ENCODE data around the gene XRCC4. TPM values are rescaled to one million over a fixed set of nuclear protein-coding genes. Genes with fewer than 3 reads are reported as not detected.

The XRCC4 gene
- total RNA-seq, 3 donors from 2014 or later = 7.6 to 8.8 (median 8.7) TPM

DNA sequence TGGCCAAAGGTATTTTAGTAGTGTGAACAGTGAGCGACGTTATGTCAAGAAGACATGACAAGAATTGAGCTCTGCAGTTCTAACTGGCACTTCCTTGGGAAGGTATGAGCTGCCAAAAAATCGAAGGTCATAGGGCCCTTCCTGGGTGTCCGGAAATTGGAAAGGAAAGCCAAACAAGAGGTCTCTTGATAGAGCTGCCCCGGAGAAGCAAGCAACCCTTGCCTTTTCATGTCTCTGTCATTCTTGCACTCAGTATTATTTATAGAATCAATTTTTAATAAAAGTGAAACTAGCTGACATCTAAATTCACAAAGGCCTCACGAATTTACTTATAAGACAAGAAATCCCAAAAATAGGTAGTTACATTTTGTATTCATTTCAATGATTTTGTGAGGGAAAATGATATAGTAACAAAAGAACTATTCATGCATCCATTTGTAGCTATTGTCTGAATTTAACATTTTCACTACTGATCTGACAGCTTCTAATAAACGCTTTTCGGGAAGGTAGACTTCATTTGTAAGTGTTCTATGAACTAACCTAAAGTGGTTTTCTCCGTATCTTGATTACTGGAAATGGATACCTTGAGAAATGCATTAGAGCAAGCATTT lies 280.4 kb downstream of the XRCC4 start:
- ATAC-seq = no peak
- peaks cover 10% of the 10 kb centered on the region for H3K9me3 Mint-ChIP-seq
- H3K36me3 Mint-ChIP-seq (ENCODE audit: insufficient read depth) = peaks cover 9% of the 10 kb centered on the region
- no peaks in the 10 kb centered on the region for H3K27me3 Mint-ChIP-seq (ENCODE audit: low read depth)
- H3K4me3 Mint-ChIP-seq = no peak overlapping the region
- no peak for DNase-seq
- H3K4me1 Mint-ChIP-seq (ENCODE audit: low read depth) = no peaks in the 10 kb centered on the region

DNA sequence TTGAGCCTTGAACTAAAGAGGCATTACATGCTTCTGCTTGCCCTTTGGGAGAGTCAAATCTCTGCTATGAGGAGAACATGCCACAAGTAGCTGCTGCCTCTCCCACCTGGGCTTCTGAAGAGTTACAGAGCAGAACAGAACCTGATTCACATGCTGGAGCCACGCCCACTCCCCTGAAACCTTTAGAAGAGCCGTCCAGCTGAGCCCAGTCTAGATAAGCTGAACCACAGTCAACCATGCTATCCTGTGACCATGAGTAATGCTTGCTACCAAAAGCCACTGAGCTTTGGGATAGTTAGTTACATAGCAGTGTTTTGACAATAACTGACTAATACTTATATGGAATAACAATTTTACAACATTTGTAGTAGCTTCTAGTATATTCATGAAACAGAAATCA lies 283.2 kb downstream of the XRCC4 start:
- Mint-ChIP-seq H3K27me3 (ENCODE audit: low read depth) (no peaks in the 10 kb centered on the region), H3K9me3 (peaks cover 10% of the 10 kb centered on the region), H3K36me3 (ENCODE audit: insufficient read depth) (no peaks in the 10 kb centered on the region), H3K4me3 (no peak overlapping the region), H3K4me1 (ENCODE audit: low read depth) (no peaks in the 10 kb centered on the region)
- ATAC-seq (no peak), DNase-seq (no peak)

DNA sequence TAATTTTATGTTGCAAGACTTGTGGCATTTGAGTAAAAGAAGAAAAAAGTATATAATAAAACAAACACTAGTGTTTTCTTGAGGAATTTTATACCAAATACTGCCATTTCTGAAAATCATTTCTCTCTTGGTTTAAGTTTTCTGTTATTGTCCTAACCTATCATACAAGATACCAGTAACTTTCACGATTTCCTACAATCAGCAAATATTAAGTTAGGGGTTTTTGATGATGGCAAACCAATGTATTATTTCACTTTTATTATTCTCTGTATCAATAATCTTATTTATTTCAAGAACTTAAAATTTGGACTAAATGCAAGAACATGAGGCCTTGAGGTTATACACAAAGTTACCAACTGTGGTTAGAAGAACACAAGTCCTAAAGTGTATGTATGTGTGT lies 285.2 kb downstream of the XRCC4 start:
- no peak for DNase-seq
- H3K36me3 Mint-ChIP-seq (ENCODE audit: insufficient read depth) = no peaks in the 10 kb centered on the region
- H3K27me3 Mint-ChIP-seq (ENCODE audit: low read depth) = no peaks in the 10 kb centered on the region
- no peaks in the 10 kb centered on the region for H3K4me1 Mint-ChIP-seq (ENCODE audit: low read depth)
- peaks cover 10% of the 10 kb centered on the region for H3K9me3 Mint-ChIP-seq
- no peak for ATAC-seq
- H3K4me3 Mint-ChIP-seq = no peak overlapping the region

DNA sequence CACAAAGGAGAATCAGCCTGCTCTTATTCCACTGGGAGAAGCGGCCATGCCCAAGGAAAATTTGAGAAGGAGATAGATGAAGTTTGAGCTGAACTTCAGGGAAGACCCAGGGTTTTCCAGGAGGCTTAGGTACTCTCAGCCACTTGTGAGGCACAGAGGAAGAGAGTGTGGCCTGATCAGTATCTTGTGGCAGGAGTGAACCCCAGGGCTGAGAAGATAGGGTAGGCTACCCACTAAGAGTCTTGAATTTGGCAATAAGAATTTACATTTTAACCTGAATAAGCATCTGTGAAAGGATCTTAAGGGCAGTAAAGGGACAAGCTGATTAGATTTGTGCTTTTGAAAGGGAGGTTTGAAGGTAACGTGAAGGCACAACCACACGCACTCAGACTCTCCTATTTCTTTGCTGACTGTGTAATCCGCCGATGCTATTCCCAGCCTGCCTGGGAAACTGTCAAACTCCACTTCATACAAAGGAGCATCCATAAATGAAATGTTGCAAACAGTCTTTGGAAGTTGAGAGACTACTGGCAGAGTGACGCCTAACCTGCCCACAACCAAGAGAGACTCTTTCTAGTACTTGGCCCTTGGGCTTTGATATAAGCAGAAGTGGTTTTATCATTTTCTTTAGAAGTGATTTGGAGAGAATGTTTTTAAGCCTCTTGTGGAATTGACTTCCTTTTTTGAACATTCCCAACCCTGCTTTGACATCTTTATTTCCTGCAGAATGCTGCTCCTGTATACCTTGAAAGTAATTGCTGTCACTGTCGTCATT lies 286.0 kb downstream of the XRCC4 start:
- Mint-ChIP-seq H3K4me3 (no peak overlapping the region), H3K27me3 (ENCODE audit: low read depth) (no peaks in the 10 kb centered on the region), H3K4me1 (ENCODE audit: low read depth) (no peaks in the 10 kb centered on the region), H3K36me3 (ENCODE audit: insufficient read depth) (no peaks in the 10 kb centered on the region), H3K9me3 (peaks cover 10% of the 10 kb centered on the region)
- ATAC-seq = no peak
- DNase-seq = no peak

DNA sequence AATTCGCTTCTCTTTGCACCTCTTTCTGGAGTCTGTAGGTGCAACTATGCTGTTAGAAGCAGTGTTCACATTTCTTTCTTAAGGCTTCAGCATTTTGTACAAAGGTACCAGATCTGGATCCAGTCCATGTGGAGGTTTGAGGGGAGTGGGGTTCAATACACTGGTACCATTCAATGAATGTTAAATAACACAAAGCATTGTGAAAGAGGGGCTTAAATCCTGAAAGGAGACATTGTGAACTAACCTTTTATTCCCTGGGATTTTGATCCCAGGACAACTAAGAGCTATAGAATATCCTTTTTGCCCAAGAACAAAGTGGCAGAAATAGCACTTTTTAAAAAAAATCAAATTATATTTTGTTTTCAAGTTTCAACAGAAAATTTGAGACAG lies 286.5 kb downstream of the XRCC4 start:
- DNase-seq (no peak), ATAC-seq (no peak)
- no peaks in the 10 kb centered on the region for H3K27me3 Mint-ChIP-seq (ENCODE audit: low read depth)
- H3K4me3 Mint-ChIP-seq = no peak overlapping the region
- no peaks in the 10 kb centered on the region for H3K36me3 Mint-ChIP-seq (ENCODE audit: insufficient read depth)
- no peaks in the 10 kb centered on the region for H3K4me1 Mint-ChIP-seq (ENCODE audit: low read depth)
- peaks cover 10% of the 10 kb centered on the region for H3K9me3 Mint-ChIP-seq

DNA sequence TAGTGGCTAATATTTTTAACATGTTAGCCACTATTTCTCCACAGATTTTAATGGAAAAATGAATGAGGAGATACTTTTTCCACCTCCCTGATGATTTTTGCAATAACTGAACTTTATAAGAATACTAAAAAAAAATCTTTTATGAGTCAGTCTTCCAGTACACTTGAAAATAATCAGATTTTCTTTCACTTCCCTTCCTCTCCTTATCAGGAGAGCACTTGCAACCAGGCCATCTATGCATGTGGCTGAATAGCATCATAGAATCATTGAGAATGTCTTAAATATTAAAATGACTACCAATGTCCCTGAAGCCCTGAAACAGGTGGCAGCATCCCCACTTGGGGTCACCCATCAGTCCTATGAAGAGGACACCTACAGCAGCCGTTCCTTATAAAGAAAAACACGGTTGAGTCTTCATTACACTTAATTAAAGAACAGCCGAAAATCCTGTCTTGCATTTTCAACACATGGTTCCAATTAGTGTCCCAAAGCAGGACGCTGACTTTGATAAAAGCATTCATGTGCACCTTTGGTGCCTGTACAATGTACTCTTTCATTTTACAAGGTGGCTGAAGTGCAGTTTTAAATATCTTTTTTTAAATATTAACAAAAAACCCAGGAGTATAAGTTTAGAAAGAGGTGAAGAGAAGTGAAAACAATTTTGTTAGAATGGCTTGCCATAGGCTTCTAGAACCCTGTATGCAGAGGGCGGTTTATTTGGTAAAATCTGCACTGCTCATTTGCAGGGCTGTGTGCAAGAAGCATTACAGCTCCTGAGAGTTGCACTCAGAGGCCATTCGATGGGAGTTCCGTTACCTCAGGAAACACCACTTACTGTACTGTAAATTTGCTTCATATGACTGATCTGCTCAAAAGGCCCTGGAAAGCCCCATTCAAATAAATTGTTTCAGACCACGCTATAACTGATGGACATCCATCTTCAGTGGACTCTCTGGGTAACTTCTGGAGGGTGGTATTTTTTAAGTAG lies 287.3 kb downstream of the XRCC4 start:
- ATAC-seq (no peak), DNase-seq (no peak)
- no peaks in the 10 kb centered on the region for H3K4me1 Mint-ChIP-seq (ENCODE audit: low read depth)
- H3K9me3 Mint-ChIP-seq = peaks cover 10% of the 10 kb centered on the region
- no peak overlapping the region for H3K4me3 Mint-ChIP-seq
- H3K36me3 Mint-ChIP-seq (ENCODE audit: insufficient read depth) = no peaks in the 10 kb centered on the region
- no peaks in the 10 kb centered on the region for H3K27me3 Mint-ChIP-seq (ENCODE audit: low read depth)

DNA sequence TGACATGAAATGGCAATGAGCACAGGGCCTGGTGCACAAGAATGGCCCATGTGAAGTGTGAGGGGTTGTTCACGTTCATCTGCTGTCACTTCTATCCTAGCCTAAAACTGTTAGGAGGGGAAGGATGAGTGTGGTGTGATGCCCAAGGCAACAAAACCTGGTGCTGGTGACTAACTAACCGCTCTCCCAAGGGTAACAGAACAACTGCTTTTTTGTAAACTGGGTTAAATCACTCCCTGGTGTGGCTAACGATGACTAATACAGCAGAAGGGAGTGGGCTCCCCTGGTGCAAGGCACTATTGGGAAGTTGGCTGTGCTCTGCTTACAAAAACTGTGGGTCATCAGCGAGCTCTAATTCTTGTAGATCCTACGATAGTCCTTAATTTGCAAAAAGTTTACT lies 291.0 kb downstream of the XRCC4 start:
- Mint-ChIP-seq H3K4me1 (ENCODE audit: low read depth) (no peaks in the 10 kb centered on the region), H3K36me3 (ENCODE audit: insufficient read depth) (no peaks in the 10 kb centered on the region), H3K27me3 (ENCODE audit: low read depth) (peaks cover 2% of the 10 kb centered on the region), H3K9me3 (no peaks in the 10 kb centered on the region), H3K4me3 (no peak overlapping the region)
- DNase-seq (no peak), ATAC-seq (no peak)

DNA sequence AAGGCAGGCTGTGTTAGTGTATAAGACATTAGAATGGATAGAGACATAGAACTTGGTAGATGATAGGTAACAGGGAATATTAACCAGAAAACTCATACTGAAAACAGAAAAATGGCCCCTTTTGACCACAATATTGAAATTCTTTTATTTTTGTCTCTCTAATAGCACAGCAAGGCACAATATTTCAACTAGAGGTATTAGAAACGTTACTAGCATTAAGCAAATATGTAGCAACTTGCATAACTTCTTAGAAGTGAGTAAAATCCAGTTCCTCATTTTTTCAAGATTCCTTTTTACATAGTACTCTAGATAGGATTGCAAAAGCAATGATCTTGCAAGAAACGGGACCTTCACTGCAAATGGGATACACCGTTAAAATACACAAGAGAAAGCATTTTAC lies 291.5 kb downstream of the XRCC4 start:
- H3K4me3 Mint-ChIP-seq = no peak overlapping the region
- H3K4me1 Mint-ChIP-seq (ENCODE audit: low read depth) = no peaks in the 10 kb centered on the region
- peaks cover 2% of the 10 kb centered on the region for H3K27me3 Mint-ChIP-seq (ENCODE audit: low read depth)
- no peaks in the 10 kb centered on the region for H3K9me3 Mint-ChIP-seq
- ATAC-seq (no peak), DNase-seq (no peak)
- no peaks in the 10 kb centered on the region for H3K36me3 Mint-ChIP-seq (ENCODE audit: insufficient read depth)

DNA sequence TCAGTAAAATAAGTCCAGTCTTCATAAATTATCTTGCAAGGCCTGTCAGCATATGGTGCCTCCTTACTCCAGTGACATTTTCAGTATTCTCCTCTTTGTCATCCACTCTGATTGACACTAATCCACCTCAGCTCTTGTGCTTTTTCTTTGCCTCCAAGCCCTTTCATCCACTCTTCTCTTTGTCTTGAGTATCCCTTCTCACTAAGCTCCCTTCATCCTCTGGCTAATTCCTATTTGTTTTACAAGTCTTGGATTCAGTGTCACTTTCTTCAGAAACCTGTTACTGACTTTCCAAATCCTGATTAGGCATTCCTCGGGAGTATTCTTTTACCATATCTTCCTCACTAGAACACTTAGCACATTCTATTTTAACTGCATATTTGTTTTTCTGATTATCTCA lies 293.6 kb downstream of the XRCC4 start:
- H3K4me1 Mint-ChIP-seq (ENCODE audit: low read depth) = no peaks in the 10 kb centered on the region
- no peak overlapping the region for H3K4me3 Mint-ChIP-seq

DNA sequence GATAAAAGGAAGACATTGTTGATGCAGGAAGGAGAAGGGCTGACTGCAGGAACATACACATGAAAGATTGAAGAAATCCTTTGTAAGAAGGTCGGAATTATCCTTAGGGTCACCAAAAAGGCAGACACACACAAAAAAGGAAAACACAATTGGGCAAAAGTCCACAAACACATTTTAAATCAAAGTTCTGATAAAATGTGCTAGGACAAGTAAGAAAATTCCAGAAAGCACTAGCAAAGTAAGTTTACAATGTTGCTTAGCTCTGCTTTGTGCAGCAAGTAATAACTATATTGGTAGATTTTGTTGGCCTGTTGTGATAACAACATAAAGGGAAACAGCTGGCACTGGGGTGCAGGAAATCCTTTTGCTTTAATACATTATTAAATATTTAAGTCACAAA lies 294.4 kb downstream of the XRCC4 start:
- no peaks in the 10 kb centered on the region for H3K36me3 Mint-ChIP-seq (ENCODE audit: insufficient read depth)
- ATAC-seq (no peak), DNase-seq (no peak)
- peaks cover 2% of the 10 kb centered on the region for H3K27me3 Mint-ChIP-seq (ENCODE audit: low read depth)
- H3K4me1 Mint-ChIP-seq (ENCODE audit: low read depth) = no peaks in the 10 kb centered on the region
- no peaks in the 10 kb centered on the region for H3K9me3 Mint-ChIP-seq
- no peak overlapping the region for H3K4me3 Mint-ChIP-seq

More for the DNA sequence above, 293.6 kb downstream of the XRCC4 start:
- Mint-ChIP-seq H3K9me3 (no peaks in the 10 kb centered on the region), H3K36me3 (ENCODE audit: insufficient read depth) (no peaks in the 10 kb centered on the region), H3K27me3 (ENCODE audit: low read depth) (peaks cover 2% of the 10 kb centered on the region)
- DNase-seq (no peak), ATAC-seq (no peak)

DNA sequence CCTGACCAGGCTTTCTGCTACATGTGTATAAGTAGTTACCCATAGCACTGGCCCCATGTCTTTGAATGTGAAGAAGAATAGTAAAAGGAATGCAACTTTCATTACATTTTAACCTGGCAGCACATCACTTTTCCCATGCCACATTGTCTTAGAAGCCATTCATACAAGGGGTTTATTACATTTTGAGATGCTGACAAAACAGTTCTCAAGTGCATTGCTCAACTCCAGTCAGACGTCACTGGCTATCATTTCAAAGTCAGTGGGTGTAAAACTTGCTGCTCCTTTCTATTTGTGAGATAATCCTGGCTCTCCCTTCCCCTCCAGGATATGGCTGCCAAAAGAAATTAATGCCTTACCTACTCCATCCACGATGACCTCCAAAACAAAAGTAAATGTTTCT lies 297.2 kb downstream of the XRCC4 start:
- no peak overlapping the region for H3K4me3 Mint-ChIP-seq
- DNase-seq = no peak
- H3K4me1 Mint-ChIP-seq (ENCODE audit: low read depth) = no peaks in the 10 kb centered on the region

DNA sequence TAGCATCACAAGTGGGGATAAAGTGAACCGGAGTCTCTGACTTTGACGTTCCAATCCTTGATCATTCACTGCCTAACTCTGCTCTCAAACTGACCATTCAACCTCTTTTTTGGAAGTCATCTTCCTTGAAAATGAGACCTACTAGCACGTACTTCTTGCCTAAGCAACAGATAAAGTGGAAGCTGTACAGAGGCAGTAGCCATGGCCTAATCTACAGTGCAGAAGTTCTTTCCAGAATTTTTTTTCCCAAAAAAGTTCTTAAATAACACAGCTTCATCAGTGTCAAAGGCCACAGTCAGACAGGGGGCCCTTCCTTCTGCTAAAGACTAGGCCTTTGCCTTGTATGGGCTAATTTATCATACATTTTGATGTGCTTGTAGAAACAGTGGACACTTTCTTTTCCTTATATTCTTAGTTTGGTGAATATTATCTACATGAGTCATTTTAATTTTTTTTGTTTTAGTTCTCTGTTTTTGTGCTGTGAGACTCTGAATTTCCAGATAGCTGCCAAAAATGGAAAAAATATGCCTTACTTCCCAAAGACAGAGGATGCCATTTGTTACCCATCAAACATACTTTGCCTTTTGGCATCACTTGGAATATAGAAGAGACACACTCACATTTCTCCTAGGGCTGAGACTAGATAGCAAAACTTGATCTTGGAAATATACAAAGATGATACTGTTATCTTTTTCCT lies 297.9 kb downstream of the XRCC4 start:
- Mint-ChIP-seq H3K9me3 (no peaks in the 10 kb centered on the region), H3K4me3 (no peak overlapping the region), H3K4me1 (ENCODE audit: low read depth) (no peaks in the 10 kb centered on the region), H3K36me3 (ENCODE audit: insufficient read depth) (no peaks in the 10 kb centered on the region), H3K27me3 (ENCODE audit: low read depth) (peaks cover 2% of the 10 kb centered on the region)
- ATAC-seq = no peak
- DNase-seq = no peak

More for the DNA sequence above, 297.2 kb downstream of the XRCC4 start:
- no peak for ATAC-seq
- Mint-ChIP-seq H3K36me3 (ENCODE audit: insufficient read depth) (no peaks in the 10 kb centered on the region), H3K9me3 (no peaks in the 10 kb centered on the region), H3K27me3 (ENCODE audit: low read depth) (peaks cover 2% of the 10 kb centered on the region)

DNA sequence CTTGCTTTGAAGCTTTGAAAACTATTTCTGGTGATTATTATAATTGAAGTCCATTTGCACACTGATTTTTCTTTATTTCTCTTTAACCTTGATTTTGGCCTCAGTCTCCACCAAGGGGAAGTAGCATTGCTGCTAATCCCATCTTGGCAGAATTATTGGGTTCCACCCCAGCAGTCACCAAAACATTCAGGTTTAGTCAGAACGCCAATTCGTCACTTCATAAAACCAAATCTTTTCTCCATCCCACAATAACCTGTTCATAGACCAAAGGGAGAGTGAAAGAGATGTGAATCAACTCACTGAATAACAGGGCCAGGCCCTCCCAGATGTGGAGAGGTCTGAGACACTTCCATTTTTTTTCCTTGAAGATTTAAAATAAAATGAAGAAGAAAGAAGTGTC lies 299.1 kb downstream of the XRCC4 start:
- ATAC-seq (no peak), DNase-seq (no peak)
- Mint-ChIP-seq H3K36me3 (ENCODE audit: insufficient read depth) (no peaks in the 10 kb centered on the region), H3K4me3 (no peak overlapping the region), H3K4me1 (ENCODE audit: low read depth) (no peaks in the 10 kb centered on the region), H3K9me3 (no peaks in the 10 kb centered on the region), H3K27me3 (ENCODE audit: low read depth) (no peaks in the 10 kb centered on the region)

Measured in activated T-cell treated with anti-CD3 and anti-CD28 coated beads, Interleukin-2, amount 50 U/mL, for 4 hours (primary cell).